ENCODE results near the gene GALNT10.

GRCh38 chr5:154465169-154465568 lies 274.6 kb downstream of the GALNT10 start:
- no peak for TF ChIP-seq CTCF (conservative IDR thresholded peaks at IDR 0.05; ENCODE audit: low read depth, low read length)
- peak; percentile 97 for TF ChIP-seq CEBPB (IDR thresholded peaks at IDR 0.05; ENCODE audit: low read depth, low read length)
- TF ChIP-seq POLR2A (IDR thresholded peaks at IDR 0.05; ENCODE audit: low read depth, low read length) = no peak
- no peak for TF ChIP-seq SMC3 (IDR thresholded peaks at IDR 0.05; ENCODE audit: low read depth, low read length)
- TF ChIP-seq USF2 (IDR thresholded peaks at IDR 0.05; ENCODE audit: low read depth, low read length) = no peak
- TF ChIP-seq MAFK (IDR thresholded peaks at IDR 0.05; ENCODE audit: low read depth, low read length) = no peak
- TF ChIP-seq CHD1 (IDR thresholded peaks at IDR 0.05; ENCODE audit: low read depth, low read length) = no peak
- TF ChIP-seq RAD21 (IDR thresholded peaks at IDR 0.05; ENCODE audit: low read length) = no peak

Data from IMR-90 (cell line).